Transverse colon (tissue), 4 donors: ENCODE measurements around the gene LYRM2. TPM values are rescaled to one million over a fixed set of nuclear protein-coding genes. Genes with fewer than 3 reads are reported as not detected.

Source experiments
- DNase-seq: peaks from one replicate; pipeline ENCODE4 v3.0.0-alpha.2; 2019
- H3K27ac ChIP-seq, 4 donors: fragments of 200-600 bp; sonication (generic); 2 replicates each; pipeline ENCODE4 v1.5.1; 2016 to 2018; ENCODE audit warnings: inconsistent platforms in 4 of 4
- H3K27me3 ChIP-seq: fragments of 200-600 bp; sonication (generic); 2 replicates; pipeline ENCODE4 v1.5.1; 2017; ENCODE audit warnings: inconsistent platforms
- H3K36me3 ChIP-seq, 4 donors: fragments of 200-600 bp; sonication (generic); 2 replicates each; pipeline ENCODE4 v1.5.1; 2017 to 2019; ENCODE audit warnings: inconsistent platforms in 4 of 4
- H3K4me1 ChIP-seq, 4 donors: fragments of 200-600 bp; sonication (generic); 2 replicates each; pipeline ENCODE4 v1.5.1; 2017 to 2020; ENCODE audit warnings: inconsistent platforms in 4 of 4
- H3K4me3 ChIP-seq, 4 donors: fragments of 200-600 bp; sonication (generic); 1 replicate in 1 of 4; 2 replicates in 3 of 4; pipeline versions ENCODE4 v1.5.1 to v1.6.1; 2017 to 2019; ENCODE audit warnings: inconsistent platforms in 4 of 4
- H3K9me3 ChIP-seq, 2 donors: fragments of 200-600 bp; sonication (generic); 2 replicates each; pipeline ENCODE4 v1.5.1; 2017 to 2019; ENCODE audit warnings: inconsistent platforms in 2 of 2
- EP300 ChIP-seq: sonication (generic); formaldehyde crosslinking; IDR thresholded peaks from one replicate; pipeline ENCODE4 v1.6.1; 2017; ENCODE audit warnings: antibody characterized with exemption, low read depth
- POLR2A ChIP-seq: fragments of 450-650 bp; IDR thresholded peaks from one replicate; pipeline ENCODE4 v1.6.1; 2016; ENCODE audit warnings: antibody characterized with exemption, mild to moderate bottlenecking, moderate library complexity
- POLR2AphosphoS5 ChIP-seq, 3 donors: sonication (generic); formaldehyde crosslinking; IDR thresholded peaks; one replicate each; pipeline ENCODE4 v1.6.1; 2016; ENCODE audit warnings: antibody characterized with exemption in 3 of 3
- WGBS, 2 donors: methylation state at CpG; one replicate each; pipeline ENCODE4 v1.1.5; 2018; ENCODE audit warnings: low coverage in 1 of 2; 5-methylcytosine and 5-hydroxymethylcytosine counted together
- in situ Hi-C, 4 donors: fragments of 200-750 bp; cut with MboI; loops; one replicate each; pipeline versions ENCODE4 v1.15.0 to v1.15.1; 2017; ENCODE audit warnings: low sequenced_read_pairs in 3 of 4, low pct_ligation_motif_present in 1 of 4, low pct_unique_long_range_greater_than_20kb in 1 of 4
- intact Hi-C: fragments of 100-400 bp; cut with DNase I; formaldehyde crosslinking; loops from one replicate; pipeline ENCODE4 v1.15.1; 2023; ENCODE audit warnings: low total_unique reads
- total RNA-seq, 4 donors: library from RNA; depleted of rRNA; stranded (reverse); fragments of >200 nt; gene quantifications; one replicate each; pipeline ENCODE4 v1.1.0, GENCODE V29; 2016
- TF ChIP-seq, protein P1 (sequence below), 5 experiments: fragments of 200-600 bp in 3 of 5; fragments of 450-650 bp in 2 of 5; sonication (generic) in 3 of 5; IDR thresholded peaks; 1 replicate in 2 of 5; 2 replicates in 3 of 5; pipeline ENCODE4 v1.5.1; 2016 to 2017; ENCODE audit warnings: antibody characterized with exemption in 5 of 5, inconsistent platforms in 3 of 5, mild to moderate bottlenecking in 2 of 5, moderate library complexity in 1 of 5

LYRM2 gene
- total RNA-seq, 4 donors from 2014 or later = 7.1 to 17.8 (median 16.4) TPM

- WGBS, 2 donors = 75% methylated on average over 5 of the region's 5 CpGs; no CpG with 5 or more reads in 1 of the 2 donors
- intact Hi-C loops = no loop called here
- no peaks in the 10 kb centered on the region for H3K27me3 ChIP-seq
- H3K36me3 ChIP-seq = no peaks in the 10 kb centered on the region
- H3K4me1 ChIP-seq = no peaks in the 10 kb centered on the region
- H3K27ac ChIP-seq = no peak overlapping the region
- no peak for DNase-seq
- TF ChIP-seq EP300 (no peak), POLR2A (no peak), POLR2AphosphoS5 (IDR thresholded peaks at IDR 0.05) (no peak)
- TF ChIP-seq, protein P1, sequence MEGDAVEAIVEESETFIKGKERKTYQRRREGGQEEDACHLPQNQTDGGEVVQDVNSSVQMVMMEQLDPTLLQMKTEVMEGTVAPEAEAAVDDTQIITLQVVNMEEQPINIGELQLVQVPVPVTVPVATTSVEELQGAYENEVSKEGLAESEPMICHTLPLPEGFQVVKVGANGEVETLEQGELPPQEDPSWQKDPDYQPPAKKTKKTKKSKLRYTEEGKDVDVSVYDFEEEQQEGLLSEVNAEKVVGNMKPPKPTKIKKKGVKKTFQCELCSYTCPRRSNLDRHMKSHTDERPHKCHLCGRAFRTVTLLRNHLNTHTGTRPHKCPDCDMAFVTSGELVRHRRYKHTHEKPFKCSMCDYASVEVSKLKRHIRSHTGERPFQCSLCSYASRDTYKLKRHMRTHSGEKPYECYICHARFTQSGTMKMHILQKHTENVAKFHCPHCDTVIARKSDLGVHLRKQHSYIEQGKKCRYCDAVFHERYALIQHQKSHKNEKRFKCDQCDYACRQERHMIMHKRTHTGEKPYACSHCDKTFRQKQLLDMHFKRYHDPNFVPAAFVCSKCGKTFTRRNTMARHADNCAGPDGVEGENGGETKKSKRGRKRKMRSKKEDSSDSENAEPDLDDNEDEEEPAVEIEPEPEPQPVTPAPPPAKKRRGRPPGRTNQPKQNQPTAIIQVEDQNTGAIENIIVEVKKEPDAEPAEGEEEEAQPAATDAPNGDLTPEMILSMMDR (IDR thresholded peaks at IDR 0.05) = no peak
- H3K4me3 ChIP-seq = no peak overlapping the region
- in situ Hi-C loops = no loop called here
- H3K9me3 ChIP-seq = peaks cover 0 to 3% of the 10 kb centered on the region in 2 donors
Observed at GRCh38 chr6:89553431-89553830, 85.1 kb downstream of the LYRM2 start.

DNA sequence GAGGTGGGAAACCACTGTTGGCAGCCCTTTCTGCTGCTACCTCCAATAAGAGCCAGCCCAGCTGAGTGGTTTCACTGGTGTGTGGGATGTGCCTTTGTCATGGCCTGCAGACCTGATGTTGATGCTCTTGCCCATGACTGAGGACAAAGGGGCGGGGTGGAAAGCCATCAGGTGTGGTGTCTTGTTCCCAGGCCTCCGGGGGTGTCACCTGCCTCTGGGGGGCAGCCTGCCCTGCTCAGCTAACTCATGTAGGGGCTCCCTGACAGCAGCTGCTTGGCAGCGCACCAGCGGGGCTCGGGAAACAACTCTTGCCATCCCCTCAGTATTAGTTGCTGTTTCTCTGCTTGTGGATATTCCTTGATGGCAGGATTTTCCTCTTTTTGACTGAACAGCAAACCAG lies 91.3 kb downstream of the LYRM2 start:
- Histone ChIP-seq H3K27ac (no peak overlapping the region), H3K9me3 (no peaks in the 10 kb centered on the region), H3K36me3 (no peaks in the 10 kb centered on the region), H3K4me3 (no peak overlapping the region), H3K27me3 (no peaks in the 10 kb centered on the region), H3K4me1 (no peaks in the 10 kb centered on the region)
- 78% methylated on average over 5 of the region's 5 CpGs; no CpG with 5 or more reads in 1 of the 2 donors for WGBS, 2 donors
- no peak for TF ChIP-seq POLR2AphosphoS5 (IDR thresholded peaks at IDR 0.05)
- TF ChIP-seq EP300 = no peak
- TF ChIP-seq, protein P1 (IDR thresholded peaks at IDR 0.05) = no peak
- TF ChIP-seq POLR2A = no peak
- intact Hi-C loops (no loop called here), in situ Hi-C loops (no loop called here)
- DNase-seq = no peak

GRCh38 chr6:89542866-89543265 lies 95.7 kb downstream of the LYRM2 start:
- 53 to 54% methylated on average over 3 of the region's 3 CpGs for WGBS, 2 donors
- Histone ChIP-seq H3K9me3 (no peaks in the 10 kb centered on the region), H3K36me3 (no peaks in the 10 kb centered on the region), H3K27ac (no peak overlapping the region), H3K27me3 (no peaks in the 10 kb centered on the region), H3K4me1 (no peaks in the 10 kb centered on the region), H3K4me3 (no peak overlapping the region)
- in situ Hi-C loops = no loop called here
- intact Hi-C loops = no loop called here
- TF ChIP-seq EP300 = no peak
- TF ChIP-seq, protein P1 (IDR thresholded peaks at IDR 0.05) = no peak
- no peak for TF ChIP-seq POLR2A
- no peak for TF ChIP-seq POLR2AphosphoS5 (IDR thresholded peaks at IDR 0.05)
- DNase-seq = no peak

DNA sequence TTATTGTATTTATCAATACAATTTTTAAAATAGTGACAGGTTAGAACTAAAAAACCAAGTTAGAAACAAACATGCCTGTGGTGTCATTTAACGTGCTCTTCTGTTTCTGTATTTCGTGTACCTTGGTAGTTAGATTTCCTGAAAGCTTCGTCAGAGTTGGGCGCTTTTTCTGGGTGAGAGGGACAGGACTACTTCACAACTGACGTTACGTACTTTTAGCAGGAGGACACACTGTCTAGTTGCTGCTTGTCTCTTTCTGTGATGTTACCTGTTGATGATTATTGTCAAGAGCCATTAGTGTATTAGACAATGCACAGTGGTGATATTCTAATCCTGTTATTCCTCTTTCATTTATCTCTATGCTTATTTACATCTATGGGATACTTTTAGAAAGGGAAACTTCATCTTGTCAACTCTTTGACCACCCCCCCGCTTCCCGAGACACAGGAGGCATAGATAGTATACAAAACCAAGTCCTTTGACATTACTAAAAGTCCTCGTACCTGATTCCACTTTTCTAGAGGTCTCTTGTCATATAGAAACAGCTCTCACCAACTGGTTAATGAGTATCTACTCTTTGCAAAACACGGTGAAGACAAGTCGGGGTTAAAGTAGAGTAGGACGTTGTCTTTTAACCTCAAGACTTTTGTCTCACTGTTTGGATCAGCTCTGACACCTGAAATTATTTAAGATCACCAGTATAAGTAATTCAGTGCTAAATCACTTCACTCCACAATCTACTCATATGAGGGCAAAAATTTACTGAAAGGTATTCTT lies 96.3 kb downstream of the LYRM2 start:
- Histone ChIP-seq H3K4me3 (no peak overlapping the region), H3K27me3 (no peaks in the 10 kb centered on the region), H3K27ac (no peak overlapping the region), H3K9me3 (no peaks in the 10 kb centered on the region), H3K4me1 (no peaks in the 10 kb centered on the region), H3K36me3 (no peaks in the 10 kb centered on the region)
- no peak for DNase-seq
- intact Hi-C loops (no loop called here), in situ Hi-C loops (no loop called here)
- WGBS, 2 donors = 79 to 82% methylated on average over 11 to 12 of the region's 12 CpGs
- TF ChIP-seq, protein P1 (IDR thresholded peaks at IDR 0.05) = no peak
- TF ChIP-seq POLR2AphosphoS5 (IDR thresholded peaks at IDR 0.05) (no peak), POLR2A (no peak), EP300 (no peak)
